Mesenchymal stem cell (in vitro differentiated cells and primary cell): ENCODE data around the gene LDHB.
"Not testable (repeated sequence)": the region's sequence is repeated elsewhere in the genome, so short reads cannot be mapped to it uniquely, and the experiment has no call there.

Source experiments
- DNase-seq: peaks from one replicate; pipeline ENCODE4 v3.0.0-alpha.2; 2013
- H2AFZ ChIP-seq: one replicate; pipeline ENCODE4 v1.6.1; 2013; ENCODE audit warnings: low read depth, mild to moderate bottlenecking, control low read depth, inconsistent platforms, low read length, moderate library complexity
- H2AK5ac ChIP-seq: 2 replicates; pipeline ENCODE4 v1.6.1; 2013; ENCODE audit warnings: low read length, moderate library complexity, mild to moderate bottlenecking, inconsistent platforms; ENCODE audit not compliant: severe bottlenecking
- H2BK120ac ChIP-seq: one replicate; pipeline ENCODE4 v1.6.1; 2013; ENCODE audit warnings: low read depth, mild to moderate bottlenecking, inconsistent platforms, low read length, moderate library complexity
- H2BK12ac ChIP-seq, 2 experiments: one replicate each; pipeline ENCODE4 v1.6.1; 2013; ENCODE audit warnings: inconsistent platforms in 2 of 2, low read length in 2 of 2, mild to moderate bottlenecking in 2 of 2, moderate library complexity in 2 of 2, control low read depth in 1 of 2
- H2BK15ac ChIP-seq: one replicate; pipeline ENCODE4 v1.6.1; 2013; ENCODE audit warnings: mild to moderate bottlenecking, low read depth, inconsistent platforms; ENCODE audit not compliant: poor library complexity, severe bottlenecking
- H2BK5ac ChIP-seq: 2 replicates; pipeline ENCODE4 v1.6.1; 2013; ENCODE audit warnings: low read depth, mild to moderate bottlenecking, low read length, control low read depth, inconsistent platforms; ENCODE audit not compliant: poor library complexity, severe bottlenecking
- H3K14ac ChIP-seq, 2 experiments: one replicate each; pipeline ENCODE4 v1.6.1; 2013; ENCODE audit warnings: inconsistent platforms in 2 of 2, low read length in 2 of 2, control low read depth in 1 of 2, mild to moderate bottlenecking in 1 of 2, moderate library complexity in 1 of 2
- H3K18ac ChIP-seq, 2 experiments: one replicate each; pipeline ENCODE4 v1.6.1; 2013; ENCODE audit warnings: inconsistent platforms in 2 of 2, low read length in 2 of 2, control low read depth in 1 of 2, low read depth in 1 of 2, mild to moderate bottlenecking in 1 of 2
- H3K23ac ChIP-seq, 2 experiments: one replicate each; pipeline ENCODE4 v1.6.1; 2013; ENCODE audit warnings: inconsistent platforms in 2 of 2, low read length in 2 of 2, mild to moderate bottlenecking in 2 of 2, moderate library complexity in 2 of 2, control low read depth in 1 of 2
- H3K27ac ChIP-seq: 2 replicates; pipeline ENCODE4 v1.5.1; 2013; ENCODE audit warnings: mild to moderate bottlenecking, moderate library complexity, low read length, control low read depth, inconsistent platforms; ENCODE audit not compliant: poor library complexity, severe bottlenecking
- H3K27me3 ChIP-seq, 2 experiments: 2 replicates each; pipeline versions ENCODE4 v1.6.1 to v1.7.0; 2013; ENCODE audit warnings: low read length in 2 of 2, mild to moderate bottlenecking in 2 of 2, moderate library complexity in 2 of 2, control low read depth in 1 of 2, inconsistent platforms in 1 of 2; ENCODE audit not compliant: control insufficient read depth in 1 of 2, insufficient read depth in 1 of 2
- H3K36me3 ChIP-seq, 2 experiments: 2 replicates each; pipeline versions ENCODE4 v1.6.1 to v1.7.0; 2013; ENCODE audit warnings: low read length in 2 of 2, control low read depth in 1 of 2, inconsistent platforms in 1 of 2, low read depth in 1 of 2, mild to moderate bottlenecking in 1 of 2; ENCODE audit not compliant: insufficient read depth in 2 of 2, control insufficient read depth in 1 of 2
- H3K4ac ChIP-seq, 2 experiments: one replicate each; pipeline ENCODE4 v1.6.1; 2013; ENCODE audit warnings: inconsistent platforms in 2 of 2, low read length in 2 of 2, mild to moderate bottlenecking in 2 of 2, moderate library complexity in 2 of 2, control low read depth in 1 of 2, low read depth in 1 of 2
- H3K4me1 ChIP-seq: 2 replicates; pipeline ENCODE4 v1.6.1; 2013; ENCODE audit warnings: low read depth, low read length, control low read depth; ENCODE audit not compliant: control insufficient read depth, insufficient read depth
- H3K4me2 ChIP-seq: 2 replicates; pipeline ENCODE4 v1.6.1; 2013; ENCODE audit warnings: low read length, mild to moderate bottlenecking, inconsistent platforms; ENCODE audit not compliant: poor library complexity, severe bottlenecking
- H3K4me3 ChIP-seq, 2 experiments: 2 replicates each; pipeline versions ENCODE4 v1.5.1 to v1.7.0; 2013; ENCODE audit warnings: low read length in 2 of 2, mild to moderate bottlenecking in 2 of 2, control low read depth in 1 of 2, low read depth in 1 of 2; ENCODE audit not compliant: insufficient read depth in 1 of 2
- H3K79me1 ChIP-seq: replicated peaks from 2 replicates; pipeline ENCODE4 v1.6.1; 2013; ENCODE audit warnings: mild to moderate bottlenecking, control low read depth, low read length, inconsistent platforms; ENCODE audit not compliant: poor library complexity, severe bottlenecking
- H3K9ac ChIP-seq: 2 replicates; pipeline ENCODE4 v1.7.0; 2013; ENCODE audit warnings: mild to moderate bottlenecking, low read length, moderate library complexity
- H3K9me3 ChIP-seq: 2 replicates; pipeline ENCODE4 v1.7.0; 2013; ENCODE audit warnings: mild to moderate bottlenecking, low read length; ENCODE audit not compliant: control insufficient read depth
- H4K8ac ChIP-seq: one replicate; pipeline ENCODE4 v1.6.1; 2013; ENCODE audit warnings: inconsistent platforms, mild to moderate bottlenecking, low read length, moderate library complexity
- H4K91ac ChIP-seq: one replicate; pipeline ENCODE4 v1.6.1; 2013; ENCODE audit warnings: mild to moderate bottlenecking, low read length, inconsistent platforms
- WGBS: methylation state at CpG from one replicate; pipeline ENCODE4 v1.1.7; 2013; ENCODE audit warnings: mixed read lengths; 5-methylcytosine and 5-hydroxymethylcytosine counted together

The LDHB gene

DNA sequence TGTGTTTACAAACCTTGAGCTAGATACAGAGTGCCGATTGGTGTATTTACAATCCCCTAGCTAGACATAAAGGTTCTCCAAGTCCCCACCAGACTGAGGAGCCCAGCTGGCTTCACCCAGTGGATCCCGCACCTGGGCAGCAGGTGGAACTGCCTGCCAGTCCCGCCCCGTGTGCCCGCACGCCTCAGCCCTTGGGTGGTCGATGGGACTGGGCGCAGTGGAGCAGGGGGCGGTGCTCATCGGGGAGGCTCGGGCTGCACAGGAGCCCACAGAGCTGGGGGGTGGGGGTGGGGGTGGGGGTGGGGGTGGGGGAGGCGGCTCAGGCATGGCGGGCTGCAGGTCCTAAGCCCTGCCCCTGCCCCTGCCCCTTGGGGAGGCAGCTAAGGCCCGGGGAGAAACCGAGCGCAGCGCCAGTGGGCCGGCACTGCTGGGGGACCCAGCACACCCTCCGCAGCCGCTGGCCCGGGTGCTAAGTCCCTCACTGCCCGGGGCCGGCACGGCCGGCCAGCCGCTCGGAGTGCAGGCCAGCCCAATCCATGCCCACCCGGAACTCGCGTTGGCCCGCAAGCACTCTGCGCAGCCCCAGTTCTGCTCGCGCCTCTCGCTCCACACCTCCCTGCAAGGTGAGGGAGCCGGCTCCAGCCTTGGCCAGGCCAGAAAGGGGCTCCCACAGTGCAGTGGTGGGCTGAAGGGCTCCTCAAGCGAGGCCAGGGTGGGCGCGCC is 16.3 kb upstream of the LDHB start:
- not testable (repeated sequence) for H4K8ac ChIP-seq, H2AFZ ChIP-seq, H2BK5ac ChIP-seq, H3K23ac ChIP-seq, H3K9me3 ChIP-seq, H2BK120ac ChIP-seq, H3K14ac ChIP-seq, H3K27me3 ChIP-seq, H3K4me2 ChIP-seq, H3K79me1 ChIP-seq, H2BK15ac ChIP-seq, H3K18ac ChIP-seq, H2AK5ac ChIP-seq, H3K4me1 ChIP-seq, H3K9ac ChIP-seq, H4K91ac ChIP-seq, H3K4me3 ChIP-seq, DNase-seq, H3K27ac ChIP-seq, H3K4ac ChIP-seq, H3K36me3 ChIP-seq, H2BK12ac ChIP-seq
- 96% methylated on average over 28 of the region's 39 CpGs for WGBS

DNA sequence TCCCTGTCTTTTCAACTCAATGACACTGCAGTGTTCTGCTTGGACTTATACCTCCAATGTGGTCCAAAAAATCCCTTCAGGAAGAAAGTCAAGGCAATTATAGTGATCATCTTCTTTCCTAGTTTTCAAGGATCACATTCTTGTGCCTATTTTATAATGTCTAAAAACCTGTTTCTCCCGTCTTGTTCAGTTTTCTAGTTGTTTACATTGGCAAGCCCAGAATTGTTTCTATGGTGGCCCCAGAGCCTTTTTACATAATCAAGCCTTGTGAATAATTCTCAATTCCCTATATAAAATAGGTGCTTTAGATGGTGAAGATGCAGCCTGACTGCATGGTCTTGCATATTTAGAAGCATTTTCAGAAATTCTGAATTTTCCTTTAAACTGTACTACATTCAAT is 14.5 kb upstream of the LDHB start:
- Histone ChIP-seq H2BK5ac (no peak overlapping the region), H2AK5ac (no peak overlapping the region), H3K9me3 (no peaks in the 10 kb centered on the region), H3K27me3 (peaks cover 0 to 4% of the 10 kb centered on the region in 2 experiments), H3K23ac (no peak overlapping the region), H2AFZ (no peak overlapping the region), H4K91ac (no peak overlapping the region), H3K4ac (no peak overlapping the region), H2BK15ac (no peak overlapping the region), H4K8ac (no peak overlapping the region), H3K9ac (no peak overlapping the region), H2BK120ac (no peak overlapping the region), H3K36me3 (no peaks in the 10 kb centered on the region), H3K18ac (no peak overlapping the region), H3K4me2 (no peak overlapping the region), H2BK12ac (no peak overlapping the region), H3K4me1 (peaks cover 1% of the 10 kb centered on the region), H3K79me1 (no peaks in the 10 kb centered on the region), H3K4me3 (no peak overlapping the region), H3K27ac (no peak overlapping the region), H3K14ac (no peak overlapping the region)
- WGBS = 91% methylated on average over 1 of the region's 1 CpG
- no peak for DNase-seq

DNA sequence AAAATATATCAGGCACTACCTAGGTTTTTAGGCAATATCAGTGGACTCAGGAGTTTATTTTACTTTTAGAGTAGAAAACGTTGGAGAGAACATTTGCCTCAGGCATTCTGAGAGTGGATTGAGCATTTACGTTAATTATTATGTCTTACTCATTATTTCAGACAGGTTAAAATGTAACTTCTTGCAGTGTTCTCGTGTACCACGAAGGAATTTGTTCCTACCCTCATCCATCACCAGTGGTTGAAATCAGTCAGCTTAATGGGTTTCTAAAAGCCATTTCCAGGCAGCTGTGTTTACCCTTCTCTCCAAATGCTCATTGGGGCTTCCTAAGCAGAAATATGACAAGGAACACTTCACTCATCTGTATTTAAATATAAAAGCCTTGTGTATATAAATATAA is 9.1 kb upstream of the LDHB start:
- no peak overlapping the region for H2BK120ac ChIP-seq
- H2AK5ac ChIP-seq = no peak overlapping the region
- H3K27me3 ChIP-seq = no peaks in the 10 kb centered on the region
- H3K9ac ChIP-seq = no peak overlapping the region
- H3K23ac ChIP-seq = no peak overlapping the region
- no peak overlapping the region for H3K27ac ChIP-seq
- H3K4ac ChIP-seq = no peak overlapping the region
- DNase-seq = peak; percentile 26
- no peak overlapping the region for H4K91ac ChIP-seq
- H3K36me3 ChIP-seq = no peaks in the 10 kb centered on the region
- H2BK15ac ChIP-seq = no peak overlapping the region
- no peak overlapping the region for H3K4me2 ChIP-seq
- no peaks in the 10 kb centered on the region for H3K79me1 ChIP-seq
- no peak overlapping the region for H3K4me3 ChIP-seq
- H3K14ac ChIP-seq = no peak overlapping the region
- 4% methylated on average over 3 of the region's 4 CpGs for WGBS
- no peak overlapping the region for H2AFZ ChIP-seq
- H2BK12ac ChIP-seq = no peak overlapping the region
- no peak overlapping the region for H2BK5ac ChIP-seq
- peaks cover 3% of the 10 kb centered on the region for H3K4me1 ChIP-seq
- no peak overlapping the region for H4K8ac ChIP-seq
- no peak overlapping the region for H3K18ac ChIP-seq
- no peaks in the 10 kb centered on the region for H3K9me3 ChIP-seq

- no peaks in the 10 kb centered on the region for H3K9me3 ChIP-seq
Observed at GRCh38 chr12:21665816-21666215, 8.2 kb upstream of the LDHB start.

More at GRCh38 chr12:21665816-21666215, 8.2 kb upstream of the LDHB start:
- 95% methylated on average over 5 of the region's 7 CpGs for WGBS
- Histone ChIP-seq H3K36me3 (no peaks in the 10 kb centered on the region), H2BK120ac (no peak overlapping the region), H2BK12ac (no peak overlapping the region), H3K4ac (no peak overlapping the region), H3K79me1 (no peaks in the 10 kb centered on the region), H3K14ac (no peak overlapping the region), H2BK15ac (no peak overlapping the region), H3K4me2 (no peak overlapping the region), H3K27me3 (no peaks in the 10 kb centered on the region), H4K8ac (no peak overlapping the region), H2AFZ (no peak overlapping the region), H3K4me3 (no peak overlapping the region), H3K27ac (peak overlapping the region; percentile 84), H4K91ac (no peak overlapping the region), H3K23ac (no peak overlapping the region), H3K4me1 (peaks cover 3% of the 10 kb centered on the region), H3K9ac (no peak overlapping the region), H3K18ac (no peak overlapping the region), H2BK5ac (peak overlapping the region; percentile 82), H2AK5ac (no peak overlapping the region)
- no peak for DNase-seq
